ENCODE measurements around the gene TMC1.

- TF ChIP-seq, protein P1, sequence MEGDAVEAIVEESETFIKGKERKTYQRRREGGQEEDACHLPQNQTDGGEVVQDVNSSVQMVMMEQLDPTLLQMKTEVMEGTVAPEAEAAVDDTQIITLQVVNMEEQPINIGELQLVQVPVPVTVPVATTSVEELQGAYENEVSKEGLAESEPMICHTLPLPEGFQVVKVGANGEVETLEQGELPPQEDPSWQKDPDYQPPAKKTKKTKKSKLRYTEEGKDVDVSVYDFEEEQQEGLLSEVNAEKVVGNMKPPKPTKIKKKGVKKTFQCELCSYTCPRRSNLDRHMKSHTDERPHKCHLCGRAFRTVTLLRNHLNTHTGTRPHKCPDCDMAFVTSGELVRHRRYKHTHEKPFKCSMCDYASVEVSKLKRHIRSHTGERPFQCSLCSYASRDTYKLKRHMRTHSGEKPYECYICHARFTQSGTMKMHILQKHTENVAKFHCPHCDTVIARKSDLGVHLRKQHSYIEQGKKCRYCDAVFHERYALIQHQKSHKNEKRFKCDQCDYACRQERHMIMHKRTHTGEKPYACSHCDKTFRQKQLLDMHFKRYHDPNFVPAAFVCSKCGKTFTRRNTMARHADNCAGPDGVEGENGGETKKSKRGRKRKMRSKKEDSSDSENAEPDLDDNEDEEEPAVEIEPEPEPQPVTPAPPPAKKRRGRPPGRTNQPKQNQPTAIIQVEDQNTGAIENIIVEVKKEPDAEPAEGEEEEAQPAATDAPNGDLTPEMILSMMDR (IDR thresholded peaks at IDR 0.05; ENCODE audit: low read depth, low read length) = no peak
- no peak for TF ChIP-seq EZH2phosphoT487 (IDR thresholded peaks at IDR 0.05; ENCODE audit: low read depth)
Measured at GRCh38 chr9:72588336-72588735, 66.9 kb downstream of the TMC1 start.

Measured in OCI-LY3 (cell line).